ENCODE measurements around the gene ST3GAL4. TPM values are rescaled to one million over a fixed set of nuclear protein-coding genes. Genes with fewer than 3 reads are reported as not detected.

The ST3GAL4 gene
- total RNA-seq, 1 donor from 2014 or later: 41.5 TPM

- no peaks in the 10 kb centered on the region for H3K36me3 ChIP-seq
- no peak overlapping the region for H3K4me3 ChIP-seq
- intact Hi-C loops (cut with DNase I): loop anchor here (10.0 kb wide), 1 partner anchor 898 kb away; no protein-coding TSS in a partner anchor
- H3K27me3 ChIP-seq: no peaks in the 10 kb centered on the region
- no peaks in the 10 kb centered on the region for H3K9me3 ChIP-seq
- H3K27ac ChIP-seq: no peak overlapping the region
- no peaks in the 10 kb centered on the region for H3K4me1 ChIP-seq
- DNase-seq (ENCODE audit: extremely low spot score in 2 of 2): no peak
- TF ChIP-seq CTCF (IDR thresholded peaks at IDR 0.05) (no peak), POLR2A (IDR thresholded peaks at IDR 0.05) (no peak), POLR2AphosphoS5 (IDR thresholded peaks at IDR 0.05; ENCODE audit: insufficient read depth in 1 of 2, low read depth in 1 of 2) (no peak)
These were observed 91.1 kb downstream of the ST3GAL4 start for GRCh38 chr11:126446581-126446980.

DNA sequence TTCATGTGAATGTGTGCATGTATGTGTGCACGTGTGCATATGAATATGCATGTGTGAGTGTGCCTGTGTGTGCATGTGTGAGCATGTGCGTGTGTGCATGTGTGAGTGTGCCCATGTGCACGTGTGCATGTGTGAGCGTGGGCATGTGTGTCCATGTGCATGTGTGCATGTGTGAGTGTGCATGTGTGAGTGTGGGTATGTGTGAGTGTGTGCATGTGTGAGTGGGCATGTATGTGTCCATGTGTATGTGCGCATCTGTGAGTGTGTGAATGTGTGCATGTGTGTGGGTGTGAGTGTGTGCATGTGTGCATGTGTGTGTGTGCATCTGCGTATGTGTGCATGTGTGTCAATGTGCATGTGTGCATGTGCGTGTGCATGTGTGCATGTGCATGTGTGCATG lies 94.7 kb downstream of the ST3GAL4 start:
- Histone ChIP-seq H3K9me3 (no peaks in the 10 kb centered on the region), H3K27ac (no peak overlapping the region), H3K36me3 (no peaks in the 10 kb centered on the region), H3K4me3 (no peak overlapping the region), H3K27me3 (no peaks in the 10 kb centered on the region), H3K4me1 (peaks cover 10% of the 10 kb centered on the region)
- DNase-seq (ENCODE audit: extremely low spot score in 2 of 2): no peak
- intact Hi-C loops (cut with DNase I): no loop called here
- no peak for TF ChIP-seq POLR2A (IDR thresholded peaks at IDR 0.05)
- TF ChIP-seq CTCF (IDR thresholded peaks at IDR 0.05): no peak
- no peak for TF ChIP-seq POLR2AphosphoS5 (IDR thresholded peaks at IDR 0.05; ENCODE audit: insufficient read depth in 1 of 2, low read depth in 1 of 2)

GRCh38 chr11:126450806-126451205 lies 95.3 kb downstream of the ST3GAL4 start:
- Histone ChIP-seq H3K27ac (no peak overlapping the region), H3K4me1 (peaks cover 10% of the 10 kb centered on the region), H3K4me3 (no peak overlapping the region), H3K27me3 (no peaks in the 10 kb centered on the region), H3K9me3 (no peaks in the 10 kb centered on the region), H3K36me3 (no peaks in the 10 kb centered on the region)
- intact Hi-C loops (cut with DNase I): no loop called here
- no peak for TF ChIP-seq CTCF (IDR thresholded peaks at IDR 0.05)
- TF ChIP-seq POLR2AphosphoS5 (IDR thresholded peaks at IDR 0.05; ENCODE audit: insufficient read depth in 1 of 2, low read depth in 1 of 2): no peak
- no peak for TF ChIP-seq POLR2A (IDR thresholded peaks at IDR 0.05)
- no peak for DNase-seq (ENCODE audit: extremely low spot score in 2 of 2)

- Histone ChIP-seq H3K4me3 (no peak overlapping the region), H3K9me3 (no peaks in the 10 kb centered on the region), H3K27ac (no peak overlapping the region), H3K27me3 (no peaks in the 10 kb centered on the region), H3K36me3 (no peaks in the 10 kb centered on the region), H3K4me1 (peaks cover 10% of the 10 kb centered on the region)
- intact Hi-C loops (cut with DNase I): no loop called here
- TF ChIP-seq CTCF (IDR thresholded peaks at IDR 0.05) (no peak), POLR2AphosphoS5 (IDR thresholded peaks at IDR 0.05; ENCODE audit: insufficient read depth in 1 of 2, low read depth in 1 of 2) (no peak), POLR2A (IDR thresholded peaks at IDR 0.05) (no peak)
- DNase-seq (ENCODE audit: extremely low spot score in 2 of 2): no peak
These were observed 95.8 kb downstream of the ST3GAL4 start for GRCh38 chr11:126451211-126451802.

GRCh38 chr11:126452241-126453101 lies 97.0 kb downstream of the ST3GAL4 start:
- Histone ChIP-seq H3K27me3 (no peaks in the 10 kb centered on the region), H3K27ac (no peak overlapping the region), H3K9me3 (no peaks in the 10 kb centered on the region), H3K4me3 (no peak overlapping the region), H3K4me1 (peaks cover 10% of the 10 kb centered on the region), H3K36me3 (no peaks in the 10 kb centered on the region)
- DNase-seq (ENCODE audit: extremely low spot score in 2 of 2): no peak
- TF ChIP-seq CTCF (IDR thresholded peaks at IDR 0.05) (no peak), POLR2A (IDR thresholded peaks at IDR 0.05) (no peak), POLR2AphosphoS5 (IDR thresholded peaks at IDR 0.05; ENCODE audit: insufficient read depth in 1 of 2, low read depth in 1 of 2) (no peak)
- intact Hi-C loops (cut with DNase I): no loop called here
